GM23338 (cell line): ENCODE data around the gene VMAC.

Source experiments
- CREB1 ChIP-seq: fragments of 250-450 bp; sonication (Bioruptor Pico); IDR thresholded peaks from 2 replicates; pipeline ENCODE4 v1.5.0; 2020; ENCODE audit warnings: low read depth, mild to moderate bottlenecking, moderate library complexity
- CTCF ChIP-seq, 2 experiments: fragments of 200-600 bp in 1 of 2; sonication (generic) in 1 of 2; conservative IDR thresholded peaks; 2 replicates each; pipeline versions ENCODE4 v1.5.1 to v1.6.1; 2016 to 2017; ENCODE audit warnings: antibody characterized with exemption in 2 of 2, low read depth in 2 of 2, mild to moderate bottlenecking in 2 of 2, moderate library complexity in 1 of 2
- EZH2 ChIP-seq: fragments of 200-600 bp; sonication (generic); IDR thresholded peaks from one replicate; pipeline ENCODE4 v1.8.0; 2017; ENCODE audit warnings: antibody characterized with exemption, mild to moderate bottlenecking, low read depth; ENCODE audit not compliant: unreplicated experiment
- EZH2phosphoT487 ChIP-seq: fragments of 200-600 bp; sonication (generic); IDR thresholded peaks from one replicate; pipeline ENCODE4 v1.8.1; 2018; ENCODE audit warnings: antibody characterized with exemption; ENCODE audit not compliant: unreplicated experiment
- POLR2AphosphoS5 ChIP-seq: IDR thresholded peaks from 2 replicates; pipeline ENCODE4 v1.6.1; 2016; ENCODE audit warnings: antibody characterized with exemption, low read depth

GRCh38 chr19:5922161-5922545 lies 17.5 kb downstream of the VMAC start:
- no peak for TF ChIP-seq CTCF (conservative IDR thresholded peaks at IDR 0.05; ENCODE audit: low read depth in 2 of 2)
- TF ChIP-seq POLR2AphosphoS5, result no peak
- TF ChIP-seq EZH2phosphoT487, result no peak
- TF ChIP-seq EZH2, result no peak
- TF ChIP-seq CREB1 (CRISPR knock-in tag), result no peak
